HepG2 (cell line): ENCODE data around the gene VDR. TPM values are rescaled to one million over a fixed set of nuclear protein-coding genes. Genes with fewer than 3 reads are reported as not detected.
A peak's percentile ranks its signal among the peaks of the same experiment; 100 is the strongest.

Experiments used
- ETV6 ChIP-seq: sonication (generic); formaldehyde crosslinking; conservative IDR thresholded peaks from 2 replicates; pipeline ENCODE4 v1.4.0; 2020; ENCODE audit warnings: missing genetic modification reagents
- FOXK2 ChIP-seq: fragments of 450-650 bp; IDR thresholded peaks from 2 replicates; pipeline ENCODE4 v1.6.1; 2016
- HIVEP1 ChIP-seq: sonication (generic); formaldehyde crosslinking; IDR thresholded peaks from 2 replicates; pipeline ENCODE4 v1.4.0; 2020; ENCODE audit warnings: mild to moderate bottlenecking, missing genetic modification reagents
- IRX3 ChIP-seq: sonication (generic); formaldehyde crosslinking; IDR thresholded peaks from 2 replicates; pipeline ENCODE4 v1.8.1; 2023; ENCODE audit warnings: mild to moderate bottlenecking, low read depth, missing genetic modification reagents, borderline replicate concordance
- SP140L ChIP-seq: sonication (generic); formaldehyde crosslinking; IDR thresholded peaks from 2 replicates; pipeline ENCODE4 v1.4.0; 2020; ENCODE audit warnings: missing genetic modification reagents, borderline replicate concordance
- STAG1 ChIP-seq: sonication (generic); formaldehyde crosslinking; IDR thresholded peaks from 2 replicates; pipeline ENCODE4 v1.4.0; 2020; ENCODE audit warnings: missing genetic modification reagents
- ZFP37 ChIP-seq: sonication (generic); formaldehyde crosslinking; IDR thresholded peaks from 2 replicates; pipeline ENCODE4 v1.4.0; 2020; ENCODE audit warnings: missing genetic modification reagents, borderline replicate concordance
- ZNF558 ChIP-seq: sonication (generic); formaldehyde crosslinking; IDR thresholded peaks from 2 replicates; pipeline ENCODE4 v1.9.0; 2022; ENCODE audit warnings: mild to moderate bottlenecking, missing genetic modification reagents, borderline replicate concordance
- ZNF629 ChIP-seq: sonication (generic); formaldehyde crosslinking; conservative IDR thresholded peaks from 2 replicates; pipeline ENCODE4 v1.5.0; 2020; ENCODE audit warnings: missing genetic modification reagents
- ZSCAN9 ChIP-seq: IDR thresholded peaks from 2 replicates; pipeline ENCODE4 v1.6.1; 2016; ENCODE audit warnings: borderline replicate concordance
- polyA plus RNA-seq, 8 experiments: library from polyadenylated mRNA; depleted of rRNA in 3 of 8; stranded (reverse) in 7 of 8; unstranded in 1 of 8; fragments of >200 nt; fragmentation: Illumina TruSeq in 4 of 8; extraction: Trizol in 4 of 8; gene quantifications; 2 replicates each; pipeline versions ENCODE4 v1.2.1 to v1.2.3, GENCODE V29; 2011 to 2016; ENCODE audit warnings: low read depth in 4 of 8, missing spikeins in 1 of 8, mixed read lengths in 1 of 8; ENCODE audit not compliant: insufficient read depth in 1 of 8
- total RNA-seq, 5 experiments: library from RNA; depleted of rRNA; stranded (reverse); fragments of >200 nt; fragmentation: Illumina TruSeq; extraction: Trizol; gene quantifications; 2 replicates each; pipeline ENCODE4 v1.2.3, GENCODE V29; 2016; ENCODE audit warnings: low read depth in 1 of 5
- TF ChIP-seq, protein P1 (sequence below): sonication (generic); formaldehyde crosslinking; IDR thresholded peaks from 2 replicates; pipeline ENCODE4 v1.4.0; 2020; ENCODE audit warnings: missing genetic modification reagents
- TF ChIP-seq, protein P2 (sequence below): sonication (generic); formaldehyde crosslinking; IDR thresholded peaks from 2 replicates; pipeline ENCODE4 v1.4.0; 2020; ENCODE audit warnings: mild to moderate bottlenecking, missing genetic modification reagents
- TF ChIP-seq, protein P3 (sequence below): sonication (generic); formaldehyde crosslinking; IDR thresholded peaks from 2 replicates; pipeline ENCODE4 v1.4.0; 2020; ENCODE audit warnings: missing genetic modification reagents, borderline replicate concordance
- TF ChIP-seq, protein P4 (sequence below): sonication (generic); formaldehyde crosslinking; IDR thresholded peaks from 2 replicates; pipeline ENCODE4 v1.4.0; 2020; ENCODE audit warnings: missing genetic modification reagents

VDR gene
- total and polyA plus RNA-seq, 2 of the 13 experiments (the other 11 are each of a cell fraction or from before 2014, with no cell fraction given): 0.08 to 0.33 TPM

DNA sequence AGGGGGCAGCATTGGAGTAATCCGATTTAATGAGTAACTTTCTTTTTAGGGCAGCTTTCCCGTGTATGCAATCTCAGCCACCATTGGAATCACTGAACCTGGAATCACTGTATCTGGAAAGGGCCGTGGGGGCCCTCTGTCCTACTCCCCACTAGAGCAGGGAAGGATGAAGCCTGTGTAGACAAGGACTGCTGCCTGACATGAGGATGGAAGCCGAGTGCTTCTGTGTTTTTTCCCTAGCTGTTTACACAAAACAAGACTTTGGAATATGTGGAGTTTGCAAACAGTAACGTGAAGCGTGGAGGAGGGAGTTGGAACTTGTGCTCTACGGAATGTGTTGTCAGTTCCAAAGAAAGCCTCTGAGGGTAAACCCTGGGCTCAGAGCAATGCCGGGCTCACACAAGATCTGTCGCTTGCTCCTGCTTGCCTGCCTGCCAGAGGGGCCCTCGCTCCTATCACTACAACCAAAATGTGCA lies 52.7 kb downstream of the VDR start (continued):
- TF ChIP-seq ZNF558 (CRISPR knock-in tag) (no peak), HIVEP1 (CRISPR knock-in tag) (no peak), STAG1 (CRISPR knock-in tag) (no peak), ZFP37 (CRISPR knock-in tag) (no peak), ZSCAN9 (no peak), ZNF629 (no peak), IRX3 (CRISPR knock-in tag) (no peak), FOXK2 (no peak), ETV6 (CRISPR knock-in tag) (no peak), SP140L (CRISPR knock-in tag) (no peak)
- TF ChIP-seq, protein P1, sequence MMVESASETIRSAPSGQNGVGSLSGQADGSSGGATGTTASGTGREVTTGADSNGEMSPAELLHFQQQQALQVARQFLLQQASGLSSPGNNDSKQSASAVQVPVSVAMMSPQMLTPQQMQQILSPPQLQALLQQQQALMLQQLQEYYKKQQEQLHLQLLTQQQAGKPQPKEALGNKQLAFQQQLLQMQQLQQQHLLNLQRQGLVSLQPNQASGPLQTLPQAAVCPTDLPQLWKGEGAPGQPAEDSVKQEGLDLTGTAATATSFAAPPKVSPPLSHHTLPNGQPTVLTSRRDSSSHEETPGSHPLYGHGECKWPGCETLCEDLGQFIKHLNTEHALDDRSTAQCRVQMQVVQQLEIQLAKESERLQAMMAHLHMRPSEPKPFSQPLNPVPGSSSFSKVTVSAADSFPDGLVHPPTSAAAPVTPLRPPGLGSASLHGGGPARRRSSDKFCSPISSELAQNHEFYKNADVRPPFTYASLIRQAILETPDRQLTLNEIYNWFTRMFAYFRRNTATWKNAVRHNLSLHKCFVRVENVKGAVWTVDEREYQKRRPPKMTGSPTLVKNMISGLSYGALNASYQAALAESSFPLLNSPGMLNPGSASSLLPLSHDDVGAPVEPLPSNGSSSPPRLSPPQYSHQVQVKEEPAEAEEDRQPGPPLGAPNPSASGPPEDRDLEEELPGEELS: peak; percentile 92
- TF ChIP-seq, protein P2, sequence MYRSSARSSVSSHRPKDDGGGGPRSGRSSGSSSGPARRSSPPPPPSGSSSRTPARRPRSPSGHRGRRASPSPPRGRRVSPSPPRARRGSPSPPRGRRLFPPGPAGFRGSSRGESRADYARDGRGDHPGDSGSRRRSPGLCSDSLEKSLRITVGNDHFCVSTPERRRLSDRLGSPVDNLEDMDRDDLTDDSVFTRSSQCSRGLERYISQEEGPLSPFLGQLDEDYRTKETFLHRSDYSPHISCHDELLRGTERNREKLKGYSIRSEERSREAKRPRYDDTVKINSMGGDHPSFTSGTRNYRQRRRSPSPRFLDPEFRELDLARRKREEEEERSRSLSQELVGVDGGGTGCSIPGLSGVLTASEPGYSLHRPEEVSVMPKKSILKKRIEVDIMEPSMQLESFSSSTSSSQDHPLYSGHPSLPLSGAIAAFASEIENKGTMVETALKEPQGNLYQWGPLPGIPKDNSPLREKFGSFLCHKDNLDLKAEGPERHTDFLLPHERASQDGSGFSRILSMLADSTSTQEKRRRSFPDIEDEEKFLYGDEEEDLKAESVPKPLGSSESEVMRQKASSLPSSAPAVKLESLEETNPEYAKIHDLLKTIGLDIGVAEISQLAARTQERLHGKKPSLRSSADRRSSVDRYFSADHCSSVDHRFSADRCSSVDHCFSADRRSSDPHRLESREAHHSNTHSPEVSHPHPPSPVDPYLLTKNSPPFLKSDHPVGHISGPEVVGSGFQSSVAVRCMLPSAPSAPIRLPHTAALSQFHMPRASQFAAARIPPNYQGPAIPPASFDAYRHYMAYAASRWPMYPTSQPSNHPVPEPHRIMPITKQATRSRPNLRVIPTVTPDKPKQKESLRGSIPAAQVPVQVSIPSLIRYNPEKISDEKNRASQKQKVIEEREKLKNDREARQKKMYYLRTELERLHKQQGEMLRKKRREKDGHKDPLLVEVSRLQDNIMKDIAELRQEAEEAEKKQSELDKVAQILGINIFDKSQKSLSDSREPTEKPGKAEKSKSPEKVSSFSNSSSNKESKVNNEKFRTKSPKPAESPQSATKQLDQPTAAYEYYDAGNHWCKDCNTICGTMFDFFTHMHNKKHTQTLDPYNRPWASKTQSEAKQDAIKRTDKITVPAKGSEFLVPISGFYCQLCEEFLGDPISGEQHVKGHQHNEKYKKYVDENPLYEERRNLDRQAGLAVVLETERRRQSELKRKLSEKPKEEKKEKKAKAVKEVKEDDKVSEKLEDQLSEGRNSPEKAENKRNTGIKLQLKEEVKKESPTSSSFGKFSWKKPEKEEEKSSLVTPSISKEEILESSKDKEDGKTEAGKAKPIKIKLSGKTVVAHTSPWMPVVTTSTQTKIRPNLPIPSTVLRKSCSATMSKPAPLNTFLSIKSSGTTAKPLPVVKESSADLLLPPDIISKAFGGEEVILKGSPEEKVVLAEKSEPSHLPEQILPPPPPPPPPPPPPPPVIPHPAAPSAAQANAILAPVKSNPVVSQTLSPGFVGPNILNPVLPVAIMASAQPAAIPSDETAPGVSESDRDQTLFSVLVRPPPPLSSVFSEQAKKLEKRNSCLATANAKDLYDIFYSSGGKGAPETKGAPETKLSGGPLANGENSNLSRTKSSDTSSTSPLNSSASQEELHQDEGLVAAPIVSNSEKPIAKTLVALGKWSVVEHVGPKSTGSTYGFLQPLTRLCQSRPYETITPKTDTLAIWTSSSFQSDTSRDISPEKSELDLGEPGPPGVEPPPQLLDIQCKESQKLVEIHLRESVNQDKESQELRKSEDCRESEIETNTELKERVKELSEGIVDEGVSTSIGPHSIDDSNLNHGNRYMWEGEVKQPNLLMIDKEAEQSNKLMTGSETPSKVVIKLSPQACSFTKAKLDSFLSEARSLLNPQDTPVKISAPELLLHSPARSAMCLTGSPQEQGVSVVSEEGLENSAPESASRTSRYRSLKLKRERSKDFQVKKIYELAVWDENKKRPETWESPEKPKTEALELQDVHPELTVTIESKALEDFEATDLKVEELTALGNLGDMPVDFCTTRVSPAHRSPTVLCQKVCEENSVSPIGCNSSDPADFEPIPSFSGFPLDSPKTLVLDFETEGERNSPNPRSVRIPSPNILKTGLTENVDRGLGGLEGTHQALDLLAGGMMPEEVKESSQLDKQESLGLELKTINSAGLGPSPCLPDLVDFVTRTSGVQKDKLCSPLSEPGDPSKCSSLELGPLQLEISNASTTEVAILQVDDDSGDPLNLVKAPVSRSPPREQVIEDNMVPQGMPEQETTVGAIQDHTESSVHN (CRISPR knock-in tag): no peak
- TF ChIP-seq, protein P3, sequence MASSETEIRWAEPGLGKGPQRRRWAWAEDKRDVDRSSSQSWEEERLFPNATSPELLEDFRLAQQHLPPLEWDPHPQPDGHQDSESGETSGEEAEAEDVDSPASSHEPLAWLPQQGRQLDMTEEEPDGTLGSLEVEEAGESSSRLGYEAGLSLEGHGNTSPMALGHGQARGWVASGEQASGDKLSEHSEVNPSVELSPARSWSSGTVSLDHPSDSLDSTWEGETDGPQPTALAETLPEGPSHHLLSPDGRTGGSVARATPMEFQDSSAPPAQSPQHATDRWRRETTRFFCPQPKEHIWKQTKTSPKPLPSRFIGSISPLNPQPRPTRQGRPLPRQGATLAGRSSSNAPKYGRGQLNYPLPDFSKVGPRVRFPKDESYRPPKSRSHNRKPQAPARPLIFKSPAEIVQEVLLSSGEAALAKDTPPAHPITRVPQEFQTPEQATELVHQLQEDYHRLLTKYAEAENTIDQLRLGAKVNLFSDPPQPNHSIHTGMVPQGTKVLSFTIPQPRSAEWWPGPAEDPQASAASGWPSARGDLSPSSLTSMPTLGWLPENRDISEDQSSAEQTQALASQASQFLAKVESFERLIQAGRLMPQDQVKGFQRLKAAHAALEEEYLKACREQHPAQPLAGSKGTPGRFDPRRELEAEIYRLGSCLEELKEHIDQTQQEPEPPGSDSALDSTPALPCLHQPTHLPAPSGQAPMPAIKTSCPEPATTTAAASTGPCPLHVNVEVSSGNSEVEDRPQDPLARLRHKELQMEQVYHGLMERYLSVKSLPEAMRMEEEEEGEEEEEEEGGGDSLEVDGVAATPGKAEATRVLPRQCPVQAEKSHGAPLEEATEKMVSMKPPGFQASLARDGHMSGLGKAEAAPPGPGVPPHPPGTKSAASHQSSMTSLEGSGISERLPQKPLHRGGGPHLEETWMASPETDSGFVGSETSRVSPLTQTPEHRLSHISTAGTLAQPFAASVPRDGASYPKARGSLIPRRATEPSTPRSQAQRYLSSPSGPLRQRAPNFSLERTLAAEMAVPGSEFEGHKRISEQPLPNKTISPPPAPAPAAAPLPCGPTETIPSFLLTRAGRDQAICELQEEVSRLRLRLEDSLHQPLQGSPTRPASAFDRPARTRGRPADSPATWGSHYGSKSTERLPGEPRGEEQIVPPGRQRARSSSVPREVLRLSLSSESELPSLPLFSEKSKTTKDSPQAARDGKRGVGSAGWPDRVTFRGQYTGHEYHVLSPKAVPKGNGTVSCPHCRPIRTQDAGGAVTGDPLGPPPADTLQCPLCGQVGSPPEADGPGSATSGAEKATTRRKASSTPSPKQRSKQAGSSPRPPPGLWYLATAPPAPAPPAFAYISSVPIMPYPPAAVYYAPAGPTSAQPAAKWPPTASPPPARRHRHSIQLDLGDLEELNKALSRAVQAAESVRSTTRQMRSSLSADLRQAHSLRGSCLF: no peak
- TF ChIP-seq, protein P4, sequence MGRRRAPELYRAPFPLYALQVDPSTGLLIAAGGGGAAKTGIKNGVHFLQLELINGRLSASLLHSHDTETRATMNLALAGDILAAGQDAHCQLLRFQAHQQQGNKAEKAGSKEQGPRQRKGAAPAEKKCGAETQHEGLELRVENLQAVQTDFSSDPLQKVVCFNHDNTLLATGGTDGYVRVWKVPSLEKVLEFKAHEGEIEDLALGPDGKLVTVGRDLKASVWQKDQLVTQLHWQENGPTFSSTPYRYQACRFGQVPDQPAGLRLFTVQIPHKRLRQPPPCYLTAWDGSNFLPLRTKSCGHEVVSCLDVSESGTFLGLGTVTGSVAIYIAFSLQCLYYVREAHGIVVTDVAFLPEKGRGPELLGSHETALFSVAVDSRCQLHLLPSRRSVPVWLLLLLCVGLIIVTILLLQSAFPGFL (CRISPR knock-in tag): no peak
